Measurements from ENCODE around the gene LDB2.

DNA sequence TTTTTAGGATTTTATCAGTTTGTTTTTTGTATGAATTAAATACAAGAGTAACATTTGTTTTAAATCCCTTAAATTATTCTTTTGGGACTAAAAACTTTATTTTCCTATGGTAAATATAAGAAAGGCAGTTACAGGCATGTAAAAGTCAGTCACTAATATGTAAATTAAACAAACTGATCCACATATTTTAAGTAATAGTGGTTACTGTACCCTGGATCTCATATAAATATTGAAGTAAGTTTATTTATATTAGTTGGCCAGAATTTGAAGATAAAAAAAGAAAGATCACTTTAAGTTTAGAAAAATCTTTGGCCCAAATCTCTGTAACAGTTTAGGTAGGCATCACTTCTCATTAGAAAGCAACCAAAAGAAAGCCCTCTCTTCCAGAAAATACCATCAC lies 45.8 kb downstream of the LDB2 start:
- TF ChIP-seq SP1 (IDR thresholded peaks at IDR 0.05) (no peak), TARDBP (IDR thresholded peaks at IDR 0.05) (no peak), L3MBTL2 (conservative IDR thresholded peaks at IDR 0.05) (no peak), ELF4 (IDR thresholded peaks at IDR 0.05) (no peak), FOXA1 (IDR thresholded peaks at IDR 0.05) (no peak), FOXM1 (IDR thresholded peaks at IDR 0.05; ENCODE audit: borderline replicate concordance) (no peak), HDGF (IDR thresholded peaks at IDR 0.05; ENCODE audit: borderline replicate concordance) (no peak), ARNT (IDR thresholded peaks at IDR 0.05) (no peak), FOXK2 (IDR thresholded peaks at IDR 0.05) (no peak), BHLHE40 (IDR thresholded peaks at IDR 0.05; ENCODE audit: borderline replicate concordance) (no peak), CTBP1 (IDR thresholded peaks at IDR 0.05; ENCODE audit: borderline replicate concordance) (no peak)
- TF ChIP-seq, protein P1, sequence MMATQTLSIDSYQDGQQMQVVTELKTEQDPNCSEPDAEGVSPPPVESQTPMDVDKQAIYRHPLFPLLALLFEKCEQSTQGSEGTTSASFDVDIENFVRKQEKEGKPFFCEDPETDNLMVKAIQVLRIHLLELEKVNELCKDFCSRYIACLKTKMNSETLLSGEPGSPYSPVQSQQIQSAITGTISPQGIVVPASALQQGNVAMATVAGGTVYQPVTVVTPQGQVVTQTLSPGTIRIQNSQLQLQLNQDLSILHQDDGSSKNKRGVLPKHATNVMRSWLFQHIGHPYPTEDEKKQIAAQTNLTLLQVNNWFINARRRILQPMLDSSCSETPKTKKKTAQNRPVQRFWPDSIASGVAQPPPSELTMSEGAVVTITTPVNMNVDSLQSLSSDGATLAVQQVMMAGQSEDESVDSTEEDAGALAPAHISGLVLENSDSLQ (IDR thresholded peaks at IDR 0.05) = no peak
